Activated T-cell treated with anti-CD3 and anti-CD28 coated beads, Interleukin-2, amount 50 U/mL, for 48 hours (primary cell): Measurements from ENCODE around the gene ZYG11B.
A peak's percentile ranks its signal among the peaks of the same experiment; 100 is the strongest.
"Not testable (repeated sequence)": the region's sequence is repeated elsewhere in the genome, so short reads cannot be mapped to it uniquely, and the experiment has no call there.

Experiments used
- DNase-seq, 2 experiments: peaks; one replicate each; pipeline ENCODE4 v3.0.0-alpha.2; 2020

Gene ZYG11B

DNA sequence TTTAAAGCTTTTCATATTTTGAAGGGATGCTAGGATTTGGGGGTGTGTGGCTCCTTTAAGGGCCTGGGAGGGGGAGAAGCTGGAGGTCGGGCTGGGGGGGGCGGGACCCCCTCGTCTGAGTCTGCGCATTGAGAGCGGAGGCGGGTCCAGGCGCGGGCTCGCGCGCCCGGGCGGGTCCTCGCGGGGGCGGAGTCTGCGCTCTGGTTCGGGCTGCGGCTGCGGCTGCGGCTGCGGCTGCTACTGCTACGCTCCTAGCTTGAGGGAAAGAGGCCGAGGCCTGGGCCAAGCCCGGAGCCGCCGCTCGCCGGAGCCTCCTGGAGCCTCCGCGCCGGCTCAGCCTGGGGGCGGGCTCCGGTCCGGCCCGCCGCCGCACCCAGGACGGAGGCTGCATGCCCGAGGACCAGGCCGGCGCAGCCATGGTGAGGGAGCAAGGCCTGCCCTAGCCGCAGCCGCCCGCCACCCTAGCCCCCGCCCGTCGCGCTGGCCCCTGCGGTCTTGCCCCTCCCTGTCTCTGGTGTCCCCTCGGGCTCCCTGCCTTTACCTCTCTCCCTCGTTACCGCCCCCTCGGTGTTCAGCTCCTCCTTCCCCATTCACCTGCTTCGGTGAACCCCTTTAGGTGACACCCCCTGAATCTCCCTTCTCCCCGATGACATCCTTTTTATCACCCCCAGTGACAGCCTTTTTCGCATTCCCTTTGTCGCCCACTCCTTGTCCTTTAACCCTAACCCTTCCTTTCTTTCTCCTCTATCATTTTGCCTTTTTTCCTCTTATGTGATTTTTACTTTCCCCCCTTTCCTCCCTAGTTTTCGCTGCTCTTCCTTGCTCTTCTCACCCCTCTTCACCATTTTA lies at the start of gene ZYG11B:
ZYG11B (plus strand) TSS at position 189 of the 849 bp plus-strand sequence; CDS start at position 390, 201 bp downstream.
- peak; percentile 92 to 94 for DNase-seq

DNA sequence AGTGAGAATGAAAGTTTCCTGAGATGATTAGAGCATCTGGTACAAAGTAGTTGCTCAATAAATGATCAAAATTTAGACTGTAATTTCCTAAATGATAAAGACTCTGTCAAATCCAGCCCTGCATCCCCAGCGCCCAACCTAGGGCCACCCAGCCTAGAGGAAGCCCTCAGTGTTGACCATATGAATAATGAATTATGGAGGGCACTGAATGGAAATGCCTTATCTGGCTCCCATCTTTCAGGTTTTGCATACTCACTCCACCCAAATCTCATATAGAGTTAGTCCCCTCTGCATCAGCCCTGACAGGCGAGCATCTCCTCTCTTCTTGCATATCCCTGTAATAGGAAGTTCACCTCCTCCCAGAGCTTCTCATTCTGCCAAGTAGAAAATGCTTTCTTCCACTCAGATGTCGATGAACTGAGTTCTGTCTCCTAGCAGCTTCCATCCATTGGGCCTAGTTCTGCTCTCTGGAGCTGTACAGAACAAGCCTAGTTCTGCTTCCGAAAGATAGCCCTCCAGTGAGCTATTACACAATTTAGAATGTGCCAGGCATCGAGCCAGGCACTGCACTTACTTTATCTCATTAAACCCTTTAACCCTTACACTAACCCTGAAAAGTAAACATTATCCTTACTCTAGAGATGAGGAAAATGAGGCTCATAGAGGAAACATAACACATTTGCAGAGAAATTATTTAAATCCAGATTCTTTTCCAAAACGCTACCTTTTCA lies 49.0 kb upstream of the ZYG11B start:
- DNase-seq = no peak

DNA sequence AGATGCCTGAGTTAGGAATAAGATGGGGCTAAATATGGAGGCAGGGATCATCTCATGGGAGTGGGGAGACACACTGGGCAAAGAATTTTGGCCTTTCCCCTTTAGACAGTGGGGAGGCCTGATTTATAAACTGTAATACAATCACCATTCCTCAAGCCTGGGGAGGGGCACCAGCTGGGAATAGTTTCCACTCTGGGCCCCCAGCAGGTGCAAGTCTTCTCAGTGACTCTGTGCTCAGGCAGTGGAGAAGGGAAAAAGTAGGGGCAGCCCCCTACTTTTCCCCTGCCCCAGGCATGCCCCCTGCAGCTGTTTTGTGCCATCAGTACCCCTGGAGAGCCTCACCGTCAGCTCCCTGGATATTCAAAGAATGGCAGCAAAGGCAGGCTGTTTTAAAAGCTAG lies 47.2 kb upstream of the ZYG11B start:
- DNase-seq = no peak

DNA sequence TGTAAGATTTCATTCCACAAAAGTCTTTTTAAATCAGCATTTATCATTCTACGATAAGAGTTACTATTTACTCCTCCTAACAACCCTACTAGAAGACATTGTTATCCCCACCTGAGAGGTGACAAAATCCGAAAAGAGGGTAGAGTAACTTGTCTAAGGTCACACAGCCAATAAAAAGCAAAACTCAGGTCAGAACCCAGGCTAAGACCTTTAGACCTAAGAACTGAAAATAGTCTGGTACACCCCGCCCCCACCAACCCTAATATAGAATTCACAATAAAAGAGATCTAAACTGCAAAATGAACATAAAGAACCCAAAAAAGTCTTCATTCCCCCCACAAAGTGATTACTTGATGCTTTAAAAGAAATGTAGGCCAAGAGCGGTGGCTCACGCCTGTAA lies 46.8 kb upstream of the ZYG11B start:
- DNase-seq = no peak

DNA sequence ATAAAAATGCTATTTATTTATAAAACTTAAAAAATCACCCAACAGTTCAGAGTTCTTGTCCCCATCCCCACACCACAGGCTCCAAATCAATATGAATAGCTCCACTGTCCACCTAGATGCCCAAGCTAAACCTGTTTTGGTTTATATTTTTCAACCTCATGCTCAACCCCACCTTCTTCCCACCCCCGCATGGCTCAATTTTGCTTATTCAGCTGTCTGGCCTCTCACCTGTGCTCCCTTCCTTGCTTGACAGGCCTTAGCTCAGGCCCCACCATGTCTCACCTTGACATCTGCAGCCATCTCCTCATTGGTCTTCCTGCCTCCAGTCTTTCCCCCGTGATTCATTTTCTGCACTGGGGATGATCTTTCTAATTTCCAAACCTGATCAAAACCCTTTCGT lies 45.9 kb upstream of the ZYG11B start:
- DNase-seq = no peak

DNA sequence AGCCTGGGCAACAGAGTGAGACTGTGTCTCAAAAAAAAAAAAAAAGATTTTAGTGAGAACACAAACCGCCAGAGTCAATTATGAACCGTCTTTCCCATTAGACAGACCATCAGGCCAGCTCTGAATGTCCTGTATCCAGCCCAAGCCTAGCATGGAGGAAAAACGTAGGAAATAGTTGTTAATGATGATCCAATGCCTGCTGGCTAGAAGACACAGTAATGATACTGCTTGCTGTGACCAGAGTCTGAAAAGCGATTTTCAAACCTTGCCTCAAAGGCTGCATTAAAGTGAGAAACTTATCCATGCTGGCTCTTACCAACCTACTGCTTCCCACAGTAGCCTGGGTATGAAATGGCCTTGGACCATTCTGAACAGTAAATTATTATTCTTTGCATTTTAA lies 45.1 kb upstream of the ZYG11B start:
- DNase-seq = no peak

DNA sequence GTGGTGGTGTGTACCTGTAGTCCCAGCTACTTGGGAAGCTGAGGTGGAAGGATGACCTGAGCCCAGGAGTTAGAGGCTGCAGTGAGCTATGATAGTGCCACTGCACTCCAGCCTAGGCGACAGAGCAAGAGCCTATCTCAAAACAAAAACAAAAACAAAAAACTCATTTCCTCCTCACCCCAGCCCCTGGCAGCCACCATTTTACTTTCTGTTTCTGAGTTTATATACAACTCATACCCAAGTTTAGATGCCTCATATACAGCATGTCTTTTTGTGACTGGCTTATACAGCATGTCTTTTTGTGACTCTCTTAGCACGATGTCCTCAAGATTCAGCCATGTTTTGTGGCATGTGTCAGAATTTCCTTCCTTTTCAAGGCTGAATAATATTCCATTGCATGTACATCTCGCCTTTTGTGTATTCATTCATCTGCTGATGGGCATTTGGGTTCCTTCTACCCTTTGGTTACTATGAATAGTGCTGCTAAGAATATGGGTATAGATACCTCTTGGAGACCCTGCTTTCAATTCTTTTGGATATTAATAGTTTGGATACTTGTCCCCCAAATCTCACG lies 42.8 kb upstream of the ZYG11B start:
- no peak for DNase-seq

DNA sequence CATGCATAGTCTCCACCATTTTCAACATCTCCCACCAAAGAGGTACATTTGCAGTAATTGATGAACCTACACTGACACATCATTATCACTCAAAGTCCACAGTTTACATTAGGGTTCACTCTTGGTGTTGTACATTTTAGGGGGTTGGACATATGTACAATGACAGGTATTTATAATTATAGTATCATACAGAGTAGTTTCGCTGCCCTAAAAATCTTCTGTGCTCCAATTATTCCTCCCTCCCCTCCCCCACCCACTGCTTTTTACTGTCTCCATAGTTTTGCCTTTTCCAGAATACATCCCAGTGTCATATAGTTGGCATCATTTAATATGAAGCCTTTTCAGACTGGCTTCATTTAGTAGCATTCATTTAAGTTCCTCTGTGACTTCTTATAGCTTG lies 41.7 kb upstream of the ZYG11B start:
- no peak for DNase-seq

DNA sequence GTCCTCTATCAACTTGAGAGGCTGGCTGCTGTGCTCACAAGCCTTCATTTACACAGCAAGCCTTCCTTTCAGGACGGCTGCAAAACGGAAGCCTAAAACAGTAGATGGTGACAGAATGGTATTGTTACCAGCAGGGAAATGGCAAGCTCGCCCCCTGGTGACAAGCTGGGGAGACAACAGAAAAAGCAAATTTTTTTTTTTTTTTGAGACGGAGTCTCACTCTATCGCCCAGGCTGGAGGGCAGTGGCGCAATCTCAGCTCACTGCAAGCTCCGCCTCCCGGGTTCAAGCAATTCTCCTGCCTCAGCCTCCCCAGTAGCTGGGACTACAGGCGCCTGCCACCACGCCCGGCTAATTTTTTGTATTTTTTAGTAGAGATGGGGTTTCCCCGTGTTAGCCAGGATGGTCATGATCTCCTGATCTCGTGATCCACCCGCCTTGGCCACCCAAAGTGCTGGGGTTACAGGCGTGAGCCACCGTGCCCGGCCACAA lies 39.9 kb upstream of the ZYG11B start:
- peak; percentile 78 to 81 for DNase-seq

DNA sequence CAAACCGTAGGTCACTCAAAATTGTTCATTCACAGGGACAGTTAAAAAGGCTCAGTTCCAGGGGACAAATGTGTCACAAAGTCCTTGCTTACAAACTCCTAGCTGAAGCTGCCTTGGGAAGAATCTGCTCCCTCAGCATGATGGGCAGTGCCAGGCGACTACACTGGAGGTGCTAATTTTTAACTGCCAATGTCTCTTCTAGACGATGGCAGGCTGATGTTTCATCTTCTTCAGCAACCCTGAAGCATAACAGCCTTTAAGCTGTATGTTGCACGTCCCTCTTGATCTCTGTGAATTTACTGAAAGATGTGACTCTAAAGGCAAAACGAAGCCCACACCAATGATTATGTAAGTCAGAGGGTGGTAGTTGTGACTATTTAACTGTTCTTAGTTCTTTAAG lies 39.4 kb upstream of the ZYG11B start:
- DNase-seq = no peak

DNA sequence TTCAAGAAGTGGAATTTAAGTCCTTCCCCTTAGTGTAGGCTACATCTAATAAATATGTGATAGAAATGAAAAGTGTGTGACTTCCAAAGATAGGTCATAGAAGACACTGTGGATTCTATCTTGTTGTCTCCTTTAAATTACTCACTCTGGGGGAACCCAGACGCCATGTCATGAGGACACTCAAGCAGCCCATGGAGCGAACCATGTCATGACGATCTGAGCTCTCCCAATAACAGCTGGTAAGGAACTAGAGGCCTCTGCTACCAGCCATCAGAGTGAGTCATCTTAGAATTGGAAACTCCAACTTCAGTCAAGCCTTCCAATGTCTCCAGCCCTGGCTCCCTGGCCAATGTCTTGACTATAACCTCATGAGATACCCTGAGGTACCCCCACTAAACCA lies 34.4 kb upstream of the ZYG11B start:
- no peak for DNase-seq

DNA sequence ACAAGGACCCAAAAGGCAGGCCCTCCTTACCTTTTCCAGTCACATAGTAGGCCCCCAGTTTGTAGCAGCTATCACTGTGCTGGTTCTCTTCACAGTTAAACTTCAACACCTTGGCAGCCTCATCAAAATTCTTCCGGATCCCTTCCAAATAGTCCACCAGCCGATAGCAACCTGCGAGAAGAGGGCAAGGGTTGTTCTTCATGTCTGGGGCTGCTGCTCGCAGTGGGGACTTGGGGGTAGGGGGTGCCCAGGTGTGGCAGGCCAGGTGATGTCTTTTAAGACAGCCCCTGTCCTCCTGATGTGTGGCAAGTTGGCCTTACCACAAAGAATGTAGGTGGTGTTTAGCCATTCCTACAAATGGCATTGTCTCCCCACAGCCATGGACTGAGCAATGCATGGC lies 33.6 kb upstream of the ZYG11B start:
- no peak for DNase-seq

DNA sequence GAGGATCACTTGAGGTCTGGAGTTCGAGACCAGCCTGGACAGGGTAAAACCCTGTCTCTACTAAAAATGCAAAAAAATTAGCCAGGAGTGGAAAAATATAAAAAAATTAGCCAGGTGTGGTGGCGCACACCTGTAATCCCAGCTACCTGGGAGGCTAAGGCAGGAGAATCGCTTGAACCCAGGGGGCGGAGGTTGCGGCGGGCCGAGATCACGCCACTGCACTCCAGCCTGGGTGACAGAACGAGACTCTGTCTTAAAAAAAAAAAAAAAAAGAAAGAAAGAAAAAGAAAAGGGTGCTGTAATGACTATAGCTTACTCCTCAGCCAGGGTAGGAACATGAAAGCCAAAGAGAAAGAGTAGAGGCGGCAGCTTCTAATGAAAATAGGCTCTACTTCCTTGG lies 32.9 kb upstream of the ZYG11B start:
- not testable (repeated sequence) for DNase-seq

DNA sequence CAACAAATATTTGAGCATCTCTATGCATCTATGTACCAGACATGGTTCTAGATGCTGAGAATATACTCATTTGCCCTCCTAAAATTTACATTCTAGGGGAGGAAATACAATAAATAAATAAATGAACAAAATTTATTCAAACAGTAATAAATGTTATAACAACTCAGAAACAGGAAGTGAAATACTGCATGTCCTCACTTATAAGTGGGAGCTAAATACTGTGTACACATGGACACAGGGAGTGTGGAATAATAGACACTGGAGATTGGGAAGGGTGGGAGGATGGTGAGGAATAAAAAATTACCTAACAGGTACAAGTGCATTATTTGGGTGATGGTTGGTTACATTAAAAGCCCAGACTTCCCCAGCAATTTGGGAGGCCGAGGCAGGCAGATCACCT lies 32.4 kb upstream of the ZYG11B start:
- no peak for DNase-seq

DNA sequence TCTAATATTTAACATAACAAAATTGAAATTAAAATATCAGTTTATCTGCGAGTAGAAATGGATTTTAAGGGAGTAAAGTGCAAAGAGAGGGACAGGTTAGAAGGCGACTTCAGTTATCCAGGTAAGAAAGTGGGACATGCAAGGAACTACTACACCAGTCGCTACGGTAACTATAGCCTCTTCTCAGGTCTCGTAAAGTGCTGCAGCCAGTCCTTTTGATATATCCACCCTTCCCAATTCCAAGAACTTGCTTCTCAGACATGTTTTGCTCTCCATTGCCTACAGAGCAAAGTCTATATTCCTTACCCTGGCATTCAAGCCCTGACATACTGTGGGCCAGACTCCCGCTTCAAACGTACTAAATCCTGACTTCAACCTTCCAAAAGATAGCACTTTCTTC lies 30.6 kb upstream of the ZYG11B start:
- no peak for DNase-seq

DNA sequence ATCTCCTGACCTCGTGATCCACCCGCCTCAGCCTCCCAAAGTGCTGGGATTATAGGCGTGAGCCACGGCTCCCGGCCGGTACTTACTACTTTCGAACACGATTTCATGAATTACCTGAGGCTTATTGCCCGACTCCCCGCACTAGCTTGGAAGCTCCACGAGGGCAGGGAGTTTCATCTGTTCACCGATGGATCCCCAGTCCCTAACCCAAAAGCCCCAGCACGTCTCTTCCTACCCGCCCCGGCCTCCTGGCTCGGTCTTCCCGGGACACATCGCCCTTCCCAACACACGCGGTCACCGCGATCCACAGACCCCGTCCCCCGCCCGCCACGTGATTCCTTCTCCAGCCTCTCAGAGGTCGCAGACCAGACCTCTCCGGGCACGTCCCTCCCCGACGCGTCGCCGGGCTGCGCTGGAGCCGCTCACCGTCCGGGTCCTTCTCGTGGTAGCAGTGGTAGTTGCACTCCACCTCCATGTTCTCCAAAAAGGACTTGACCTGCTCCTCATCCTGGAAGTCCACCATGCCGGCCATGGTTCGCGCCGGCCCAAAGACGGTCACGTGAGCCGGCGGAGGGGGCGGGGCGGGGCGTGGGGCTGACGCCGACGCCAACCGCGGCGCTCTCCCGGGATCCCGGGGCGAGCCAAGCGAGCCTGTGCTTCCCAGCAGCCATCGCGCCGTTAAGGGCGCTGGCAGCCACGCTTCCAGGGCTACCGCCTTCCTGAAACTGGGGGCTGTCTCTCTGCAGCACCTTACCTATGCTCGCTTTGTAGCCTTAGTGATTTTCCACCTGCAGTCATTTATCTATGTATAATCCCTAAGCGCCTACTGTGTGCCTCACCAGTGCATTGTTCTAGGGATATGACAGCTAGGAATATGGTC lies 28.2 kb upstream of the ZYG11B start, which contains the start of gene COA7:
COA7 (minus strand) TSS at position 553 of the 880 bp plus-strand sequence; CDS start at position 532, 21 bp downstream.
- DNase-seq = peak; percentile 81 to 84

DNA sequence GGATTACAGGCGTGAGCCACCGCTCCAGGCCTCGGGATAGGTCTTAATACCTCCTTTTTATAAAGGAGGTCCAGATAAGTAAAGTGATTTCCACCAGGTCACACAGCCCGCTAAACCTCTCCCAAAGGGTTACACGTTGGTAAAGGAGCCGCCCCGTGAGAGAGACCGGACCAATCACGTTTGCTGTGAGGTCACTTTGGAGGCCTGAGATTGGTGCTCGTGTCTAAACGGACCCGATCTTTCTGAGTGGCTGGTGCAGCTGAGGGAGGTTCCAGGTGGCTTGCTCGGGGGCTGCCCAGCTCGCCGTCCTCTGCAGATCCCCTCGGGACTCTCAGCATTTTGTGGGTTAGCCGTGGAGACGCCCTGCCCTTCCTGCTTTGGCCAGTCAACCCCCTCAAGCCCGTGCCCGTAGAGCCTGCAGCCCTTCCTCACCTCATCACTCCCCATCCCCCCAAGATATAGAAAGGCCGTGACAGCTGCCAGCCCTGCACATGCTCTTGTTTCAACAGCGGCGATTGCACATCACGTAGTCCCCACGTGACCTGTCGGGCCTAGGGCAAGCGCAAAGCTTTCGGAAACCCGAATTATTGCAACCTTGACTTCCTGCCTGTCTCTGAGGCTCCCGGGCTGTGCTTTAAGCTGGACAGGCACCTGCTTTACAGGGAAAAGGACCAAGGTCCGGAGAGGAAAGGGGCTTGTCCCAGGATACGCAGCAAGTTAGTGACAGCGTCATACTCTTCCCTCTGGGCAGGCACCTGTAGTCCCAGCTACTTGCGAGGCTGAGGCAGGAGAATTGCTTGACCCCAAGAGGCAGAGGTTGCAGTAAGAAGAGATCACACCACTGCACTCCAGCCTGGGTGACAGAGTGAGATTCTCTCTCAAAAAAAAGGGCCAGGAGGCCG lies 23.1 kb upstream of the ZYG11B start:
- peak; percentile 86 to 87 for DNase-seq

DNA sequence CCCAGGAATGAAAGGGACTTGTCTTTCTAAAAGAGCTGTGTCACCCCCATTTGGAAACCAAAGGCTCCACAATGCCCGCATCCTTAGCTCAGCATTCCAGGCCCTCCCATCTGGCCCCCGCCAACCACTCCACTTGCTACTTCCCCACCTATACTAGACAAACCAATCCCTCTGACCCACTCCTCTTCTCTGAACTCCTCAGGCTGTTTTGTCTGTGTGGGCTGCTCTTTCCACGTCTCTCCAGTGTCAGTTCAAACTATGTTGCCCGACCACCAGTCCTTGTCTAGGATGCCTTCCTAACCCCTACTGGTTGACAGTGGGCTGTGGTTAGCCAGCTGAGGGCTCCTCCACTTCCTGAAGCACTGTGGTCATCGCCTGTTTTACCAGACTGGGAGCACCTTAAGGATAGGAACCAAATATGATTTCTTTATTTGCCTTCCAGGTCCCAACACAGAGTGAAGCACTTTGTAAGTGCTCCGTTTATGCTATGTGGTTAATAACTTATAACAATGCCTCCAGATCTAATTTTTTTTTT lies 20.1 kb upstream of the ZYG11B start:
- DNase-seq = no peak

DNA sequence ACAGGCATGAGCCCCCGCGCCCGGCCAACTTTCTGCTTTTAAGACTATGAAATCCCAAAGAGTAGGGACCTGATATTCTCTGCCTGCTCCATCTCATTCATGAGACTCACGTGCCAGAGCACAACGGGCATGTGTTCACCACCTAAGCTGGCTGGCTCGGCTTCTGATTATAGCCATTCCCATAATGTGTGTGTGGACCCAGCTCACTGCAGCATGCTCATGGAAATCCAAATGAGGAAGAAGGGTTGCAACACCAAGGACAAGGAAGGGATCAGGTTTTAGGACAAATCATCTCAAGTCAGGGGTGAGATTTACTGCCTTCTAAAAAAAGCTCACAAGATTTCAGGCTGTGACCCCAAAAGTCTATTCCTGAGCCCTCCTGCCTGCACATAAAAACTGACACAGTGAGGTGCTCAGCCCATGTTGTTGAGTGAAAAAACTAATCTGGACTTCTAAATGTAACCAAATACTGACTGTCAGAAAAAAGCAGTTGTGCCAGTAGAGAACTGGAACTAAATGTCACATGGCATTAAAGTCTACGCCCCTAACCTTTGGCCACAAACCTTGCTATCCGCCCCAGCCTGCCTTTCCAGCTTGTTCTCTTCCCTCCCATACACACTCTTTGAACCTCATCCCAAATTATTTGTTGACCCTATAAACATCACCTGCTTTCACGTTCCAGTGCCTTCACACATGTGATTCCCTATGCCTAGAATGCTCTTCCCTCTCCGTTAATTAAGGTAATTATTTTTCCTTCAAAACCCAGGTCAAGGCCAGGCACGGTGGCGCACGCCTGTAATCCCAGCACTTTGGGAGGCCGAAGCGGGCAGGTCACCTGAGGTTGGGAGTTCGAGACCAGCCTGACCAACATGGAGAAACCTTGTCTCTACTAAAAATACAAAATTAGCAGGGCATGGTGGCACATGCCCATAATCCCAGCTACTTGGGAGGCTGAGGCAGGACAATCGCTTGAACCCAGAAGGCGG lies 19.0 kb upstream of the ZYG11B start:
- no peak for DNase-seq
